OCI-LY7 (cell line): ENCODE data around the gene SLC22A13. TPM values are rescaled to one million over a fixed set of nuclear protein-coding genes. Genes with fewer than 3 reads are reported as not detected.
"Not testable (repeated sequence)": the region's sequence is repeated elsewhere in the genome, so short reads cannot be mapped to it uniquely, and the experiment has no call there.

Experiments used
- BruUV-seq: library from RNA; stranded (reverse); fragments of 400-500 nt; replicated peaks from 2 replicates; lab custom pipeline; 2021; lab: Mats Ljungman, UMichigan
- CTCF ChIA-PET: fragments of 300-600 bp; sonication (Branson Sonifier 250); formaldehyde crosslinking; loops from one replicate; lab custom pipeline; 2022; ENCODE audit warnings: antibody characterized with exemption; ENCODE audit not compliant: unreplicated experiment; lab: Charles Lee
- POLR2A ChIA-PET: fragments of 300-600 bp; sonication (Branson Sonifier 250); formaldehyde crosslinking; loops from one replicate; lab custom pipeline; 2022; ENCODE audit warnings: antibody characterized with exemption; lab: Charles Lee
- DNase-seq: peaks from one replicate; pipeline ENCODE4 v3.0.0-alpha.2; 2015; ENCODE audit warnings: low spot score
- H2AFZ ChIP-seq: fragments of 200-600 bp; sonication (generic), shearing (Covaris generic); 2 replicates; pipeline ENCODE4 v1.6.1; 2014; ENCODE audit warnings: mild to moderate bottlenecking, antibody characterized with exemption, low read length, moderate library complexity
- H3K27ac ChIP-seq: fragments of 200-600 bp; sonication (generic); 2 replicates; pipeline ENCODE4 v1.5.1; 2014; ENCODE audit warnings: mixed run types, low read depth, mild to moderate bottlenecking, moderate library complexity, low read length, inconsistent platforms; ENCODE audit not compliant: poor library complexity, severe bottlenecking
- H3K36me3 ChIP-seq: fragments of 200-600 bp; sonication (generic); 2 replicates; pipeline ENCODE4 v1.6.1; 2014; ENCODE audit warnings: mild to moderate bottlenecking, antibody characterized with exemption, low read length, moderate library complexity, mixed read lengths; ENCODE audit not compliant: insufficient read depth
- H3K4me1 ChIP-seq: fragments of 200-600 bp; sonication (generic); 2 replicates; pipeline ENCODE4 v1.5.1; 2014; ENCODE audit warnings: mild to moderate bottlenecking, low read length; ENCODE audit not compliant: insufficient read depth, poor library complexity, severe bottlenecking
- H3K4me2 ChIP-seq: fragments of 200-600 bp; sonication (generic); 2 replicates; pipeline ENCODE4 v1.6.1; 2014; ENCODE audit warnings: mild to moderate bottlenecking, low read length
- H3K4me3 ChIP-seq: fragments of 200-600 bp; sonication (generic); 2 replicates; pipeline ENCODE4 v1.5.1; 2014; ENCODE audit warnings: mild to moderate bottlenecking, low read depth, low read length; ENCODE audit not compliant: poor library complexity, severe bottlenecking
- H3K79me2 ChIP-seq: fragments of 200-600 bp; sonication (generic); 2 replicates; pipeline ENCODE4 v1.6.1; 2016; ENCODE audit warnings: low read depth, mild to moderate bottlenecking, low read length, moderate library complexity, mixed read lengths; ENCODE audit not compliant: insufficient read depth
- H3K9me2 ChIP-seq: fragments of 200-600 bp; sonication (generic); 2 replicates; pipeline ENCODE4 v1.6.1; 2016; ENCODE audit warnings: mild to moderate bottlenecking, low read length, mixed read lengths; ENCODE audit not compliant: insufficient read depth
- H3K9me3 ChIP-seq: fragments of 200-600 bp; sonication (generic); 2 replicates; pipeline ENCODE4 v1.6.1; 2014; ENCODE audit warnings: mild to moderate bottlenecking, mixed run types, low read length, mixed read lengths
- H4K20me1 ChIP-seq: fragments of 200-600 bp; sonication (generic); 2 replicates; pipeline ENCODE4 v1.6.1; 2014; ENCODE audit warnings: mild to moderate bottlenecking, antibody characterized with exemption, low read length, moderate library complexity, mixed read lengths; ENCODE audit not compliant: insufficient read depth
- EZH2phosphoT487 ChIP-seq: fragments of 200-600 bp; sonication (generic); IDR thresholded peaks from 2 replicates; pipeline ENCODE4 v1.6.1; 2018; ENCODE audit warnings: low read depth, borderline replicate concordance, mild to moderate bottlenecking, mixed run types, antibody characterized with exemption, low read length, moderate library complexity, mixed read lengths
- intact Hi-C: fragments of 100-400 bp; cut with micrococcal nuclease; formaldehyde crosslinking; loops from one replicate; pipeline ENCODE4 v1.10.0; 2022; ENCODE audit not compliant: unreplicated experiment
- total RNA-seq, 2 experiments: library from RNA; depleted of rRNA in 1 of 2; stranded (reverse); fragments of >200 nt in 1 of 2; shearing (Covaris generic) in 1 of 2; gene quantifications; 2 replicates each; pipeline ENCODE4 v1.2.3, GENCODE V29; 2014 to 2022
- TF ChIP-seq, protein P1 (sequence below): fragments of 200-600 bp; sonication (generic); conservative IDR thresholded peaks from 2 replicates; pipeline ENCODE4 v1.5.1; 2014; ENCODE audit warnings: mild to moderate bottlenecking, antibody characterized with exemption, low read length, moderate library complexity, mixed read lengths

The SLC22A13 gene
- total RNA-seq, 2 experiments from 2014 or later = 0.13 to 0.27 TPM

DNA sequence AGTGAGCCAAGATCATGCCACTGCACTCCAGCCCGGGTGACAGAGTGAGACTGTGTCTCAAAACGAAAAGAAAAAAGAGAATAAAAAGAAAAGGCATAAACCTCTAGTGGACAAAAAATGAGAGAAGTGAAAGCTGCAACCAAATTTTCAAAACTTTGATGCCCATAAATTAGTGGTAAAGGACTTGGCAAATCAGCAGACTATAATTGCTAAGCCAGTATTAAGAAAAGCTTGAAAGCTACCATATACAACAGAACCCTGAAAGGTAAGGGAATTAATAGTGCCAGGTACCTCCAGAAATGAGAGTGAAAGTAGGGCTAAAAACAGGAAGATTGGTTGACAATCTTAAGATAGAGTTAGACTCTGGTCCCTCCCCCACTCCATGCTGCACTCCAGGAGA, 32.9 kb upstream of the SLC22A13 start:
- Histone ChIP-seq H3K36me3 (peaks cover 82% of the 10 kb centered on the region), H3K9me3 (no peaks in the 10 kb centered on the region), H4K20me1 (no peaks in the 10 kb centered on the region), H3K79me2 (no peaks in the 10 kb centered on the region), H3K27ac (no peak overlapping the region), H3K4me1 (no peaks in the 10 kb centered on the region), H3K9me2 (no peaks in the 10 kb centered on the region), H2AFZ (no peak overlapping the region), H3K4me3 (no peak overlapping the region), H3K4me2 (no peak overlapping the region)
- POLR2A ChIA-PET = interaction anchor here (0.6 kb wide), 1 partner anchor 81 kb away, joined by 3 read pairs; no protein-coding TSS in a partner anchor
- intact Hi-C loops = no loop called here
- BruUV-seq = no TSS peak
- no peak for DNase-seq
- CTCF ChIA-PET = no interaction called here
- TF ChIP-seq EZH2phosphoT487 = no peak
- TF ChIP-seq, protein P1, sequence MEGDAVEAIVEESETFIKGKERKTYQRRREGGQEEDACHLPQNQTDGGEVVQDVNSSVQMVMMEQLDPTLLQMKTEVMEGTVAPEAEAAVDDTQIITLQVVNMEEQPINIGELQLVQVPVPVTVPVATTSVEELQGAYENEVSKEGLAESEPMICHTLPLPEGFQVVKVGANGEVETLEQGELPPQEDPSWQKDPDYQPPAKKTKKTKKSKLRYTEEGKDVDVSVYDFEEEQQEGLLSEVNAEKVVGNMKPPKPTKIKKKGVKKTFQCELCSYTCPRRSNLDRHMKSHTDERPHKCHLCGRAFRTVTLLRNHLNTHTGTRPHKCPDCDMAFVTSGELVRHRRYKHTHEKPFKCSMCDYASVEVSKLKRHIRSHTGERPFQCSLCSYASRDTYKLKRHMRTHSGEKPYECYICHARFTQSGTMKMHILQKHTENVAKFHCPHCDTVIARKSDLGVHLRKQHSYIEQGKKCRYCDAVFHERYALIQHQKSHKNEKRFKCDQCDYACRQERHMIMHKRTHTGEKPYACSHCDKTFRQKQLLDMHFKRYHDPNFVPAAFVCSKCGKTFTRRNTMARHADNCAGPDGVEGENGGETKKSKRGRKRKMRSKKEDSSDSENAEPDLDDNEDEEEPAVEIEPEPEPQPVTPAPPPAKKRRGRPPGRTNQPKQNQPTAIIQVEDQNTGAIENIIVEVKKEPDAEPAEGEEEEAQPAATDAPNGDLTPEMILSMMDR = no peak

DNA sequence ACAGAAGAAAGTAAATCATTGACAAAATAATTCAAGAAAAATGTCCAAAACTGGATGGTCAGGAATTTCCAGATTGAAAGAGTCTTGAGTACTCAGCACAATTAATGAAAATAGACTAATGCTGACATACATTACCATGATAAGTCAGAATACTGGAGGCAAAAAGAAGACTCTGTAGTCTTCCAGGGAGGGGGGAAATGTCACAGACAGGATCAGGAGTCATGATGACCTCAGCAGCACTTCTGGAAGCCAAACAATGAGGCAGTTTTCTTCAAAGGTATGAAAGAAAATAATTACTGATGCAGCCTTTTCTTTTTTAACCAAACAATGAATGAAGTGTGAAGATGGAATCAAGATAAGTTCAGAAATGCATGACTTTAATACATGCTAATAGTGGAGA, 30.1 kb upstream of the SLC22A13 start:
- Histone ChIP-seq H4K20me1 (no peaks in the 10 kb centered on the region), H3K27ac (no peak overlapping the region), H3K9me2 (no peaks in the 10 kb centered on the region; the same call in 1 of the 2 replicates), H3K4me1 (no peaks in the 10 kb centered on the region), H3K4me3 (no peak overlapping the region), H3K4me2 (no peak overlapping the region), H3K9me3 (no peaks in the 10 kb centered on the region), H3K79me2 (no peaks in the 10 kb centered on the region), H2AFZ (no peak overlapping the region), H3K36me3 (peaks cover 87% of the 10 kb centered on the region)
- no peak for DNase-seq
- POLR2A ChIA-PET = interaction anchor here (0.6 to 0.9 kb wide), 3 partner anchors 11 to 1646 kb away, joined by 3 read pairs; no protein-coding TSS in a partner anchor
- TF ChIP-seq EZH2phosphoT487 = no peak
- TF ChIP-seq, protein P1 = no peak
- intact Hi-C loops = no loop called here
- no TSS peak for BruUV-seq
- CTCF ChIA-PET = no interaction called here

DNA sequence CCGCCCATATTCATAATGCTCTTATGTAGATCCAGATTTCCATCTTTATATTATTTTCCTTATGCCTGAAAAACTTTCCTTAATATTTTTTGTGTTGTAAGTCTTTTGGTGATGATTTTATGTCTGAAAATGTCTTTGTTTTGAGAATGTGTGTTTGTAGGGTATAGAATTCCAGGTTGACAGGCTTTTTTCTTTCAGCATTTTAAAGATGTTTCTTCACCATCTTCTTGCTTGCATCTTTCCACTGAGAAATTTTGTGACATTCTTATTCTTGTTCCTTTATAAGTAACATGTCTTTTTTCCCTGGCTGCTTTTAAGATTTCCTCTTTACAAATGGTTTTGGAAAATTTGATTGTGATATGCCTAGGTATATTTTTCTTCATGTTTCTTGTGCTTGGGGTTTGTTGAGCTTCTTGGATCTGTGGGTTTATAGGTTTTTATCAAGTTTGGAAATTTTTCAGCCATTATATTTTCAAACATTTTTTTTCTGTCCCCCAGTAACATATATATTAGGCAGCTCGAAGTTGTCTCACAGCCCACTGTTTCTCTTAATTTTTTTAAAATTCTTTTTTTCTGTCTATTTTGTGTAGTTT, 27.1 kb upstream of the SLC22A13 start:
- Histone ChIP-seq H3K4me1 (no peaks in the 10 kb centered on the region), H2AFZ (no peak overlapping the region), H3K79me2 (no peaks in the 10 kb centered on the region), H4K20me1 (no peaks in the 10 kb centered on the region), H3K4me3 (no peak overlapping the region), H3K9me2 (no peaks in the 10 kb centered on the region; the same call in 1 of the 2 replicates), H3K9me3 (no peaks in the 10 kb centered on the region), H3K27ac (no peak overlapping the region), H3K36me3 (peaks cover 91% of the 10 kb centered on the region), H3K4me2 (no peak overlapping the region)
- ChIA-PET POLR2A (interaction anchor here (0.6 kb wide), 1 partner anchor 1157 kb away, joined by 3 read pairs; no protein-coding TSS in a partner anchor), CTCF (no interaction called here)
- intact Hi-C loops = no loop called here
- no peak for DNase-seq
- no peak for TF ChIP-seq EZH2phosphoT487
- no TSS peak for BruUV-seq

DNA sequence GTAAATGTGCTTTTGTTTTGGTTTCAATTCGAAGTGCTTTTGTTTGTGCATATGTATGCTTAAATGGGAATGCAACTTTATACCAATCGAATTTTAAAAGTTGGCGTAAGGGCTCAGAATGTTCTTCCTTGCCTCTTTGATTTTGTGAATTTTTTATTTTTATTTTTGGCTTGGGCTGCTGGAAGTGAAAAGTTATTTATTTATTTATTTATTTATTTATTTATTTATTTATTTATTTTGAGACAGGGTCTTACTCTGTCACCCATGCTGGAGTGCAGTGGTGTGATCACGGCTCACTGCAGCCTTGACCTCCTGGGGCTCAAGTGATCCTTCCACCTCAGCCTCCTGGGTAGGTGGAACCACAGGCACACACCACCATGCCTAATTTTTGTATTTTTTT, 22.8 kb upstream of the SLC22A13 start:
- H3K4me2 ChIP-seq, H3K4me3 ChIP-seq, H3K4me1 ChIP-seq, H3K79me2 ChIP-seq, H3K9me2 ChIP-seq, DNase-seq, intact Hi-C loops, H2AFZ ChIP-seq, H3K27ac ChIP-seq, CTCF ChIA-PET, BruUV-seq, H4K20me1 ChIP-seq, H3K9me3 ChIP-seq: not testable (repeated sequence)
- POLR2A ChIA-PET = interaction anchor here (0.6 kb wide), 1 partner anchor 258 kb away, joined by 3 read pairs; no protein-coding TSS in a partner anchor
- H3K36me3 ChIP-seq = peaks cover 77% of the 10 kb centered on the region
